GM21786 (cell line): Measurements from ENCODE around the gene PLA2G2F.

Source experiments
- ATAC-seq: cut with Tn5 transposase; IDR thresholded peaks from one replicate; pipeline ENCODE4 v1.9.1; 2021; ENCODE audit not compliant: unreplicated experiment

Gene PLA2G2F

GRCh38 chr1:20188455-20188817 is 49.3 kb downstream of the PLA2G2F start:
- ATAC-seq, result no peak

- no peak for ATAC-seq
Measured at GRCh38 chr1:20189664-20190063, 50.5 kb downstream of the PLA2G2F start.

GRCh38 chr1:20190256-20191160 is 51.4 kb downstream of the PLA2G2F start:
- no peak for ATAC-seq

DNA sequence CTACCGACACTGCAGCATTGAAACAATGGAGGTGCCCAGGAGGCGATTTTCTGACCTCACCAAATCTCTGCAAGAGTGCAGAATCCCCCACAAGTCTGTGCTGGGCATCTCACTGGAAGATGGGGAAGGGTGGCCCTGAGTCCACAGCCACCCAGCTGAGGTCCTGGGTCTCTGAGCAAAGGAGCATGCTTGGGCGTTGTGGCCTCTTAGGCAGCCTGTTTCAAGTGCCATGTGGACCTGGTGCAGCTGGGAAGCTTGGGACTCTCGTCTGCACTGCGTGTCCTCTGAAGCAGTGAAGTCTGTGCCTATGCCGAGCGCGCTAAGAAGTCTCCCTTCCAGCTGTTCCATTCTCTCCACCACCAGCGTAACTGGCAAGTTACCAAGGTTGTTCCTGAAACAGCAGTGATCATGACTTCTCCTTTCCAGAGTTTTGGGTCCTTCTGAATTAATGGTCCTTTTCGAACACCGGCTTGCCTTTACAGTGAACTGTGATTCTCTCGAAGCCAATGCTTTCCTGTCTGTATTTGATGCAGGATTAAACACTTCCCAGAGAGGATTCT is 52.2 kb downstream of the PLA2G2F start:
- no peak for ATAC-seq

- ATAC-seq, result no peak
Measured at GRCh38 chr1:20192364-20192763, 53.2 kb downstream of the PLA2G2F start.

DNA sequence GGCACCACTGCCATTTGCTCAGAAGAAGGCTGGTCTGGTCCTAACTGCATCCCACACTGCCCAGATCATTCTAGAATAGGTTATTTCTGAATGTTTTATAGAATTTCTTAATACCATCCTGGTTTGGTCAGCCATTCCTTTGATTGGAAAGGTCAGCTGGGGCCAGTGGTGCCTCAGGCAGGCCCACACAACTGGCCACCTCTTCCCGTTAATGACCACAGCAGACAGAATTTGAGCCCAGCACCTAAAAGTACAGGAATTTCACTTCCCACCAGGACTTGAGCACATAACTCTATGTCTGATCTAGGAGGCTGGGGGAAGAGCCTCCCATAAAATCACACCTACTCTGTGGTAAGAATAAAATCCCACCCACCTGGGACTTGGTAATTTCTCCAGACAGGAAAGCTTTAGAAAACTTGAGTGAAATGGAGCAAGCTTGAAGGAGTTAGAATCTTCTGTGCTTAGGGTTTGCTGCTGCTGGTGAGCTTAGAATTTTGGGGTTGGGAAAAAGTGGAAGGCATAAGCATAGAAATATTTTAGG is 53.8 kb downstream of the PLA2G2F start:
- ATAC-seq, result no peak

DNA sequence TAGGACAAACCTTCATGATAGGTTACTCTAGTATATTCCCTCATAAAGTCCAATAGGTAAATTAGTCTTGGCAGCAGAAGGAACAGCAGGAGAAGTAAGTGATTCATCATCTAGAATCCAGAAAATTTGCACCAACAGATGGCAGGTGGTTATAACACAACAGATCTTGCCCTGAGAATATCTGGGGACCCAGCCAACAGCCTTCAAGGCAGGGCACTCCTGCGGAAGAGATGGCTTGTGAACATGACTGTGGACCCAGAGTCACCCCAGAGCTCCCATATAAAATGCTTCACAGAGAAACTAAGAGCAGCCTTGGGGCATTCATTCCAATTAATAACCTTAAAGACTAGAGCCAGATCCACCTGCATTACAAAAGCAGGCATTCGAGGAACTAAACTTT is 55.1 kb downstream of the PLA2G2F start:
- no peak for ATAC-seq

DNA sequence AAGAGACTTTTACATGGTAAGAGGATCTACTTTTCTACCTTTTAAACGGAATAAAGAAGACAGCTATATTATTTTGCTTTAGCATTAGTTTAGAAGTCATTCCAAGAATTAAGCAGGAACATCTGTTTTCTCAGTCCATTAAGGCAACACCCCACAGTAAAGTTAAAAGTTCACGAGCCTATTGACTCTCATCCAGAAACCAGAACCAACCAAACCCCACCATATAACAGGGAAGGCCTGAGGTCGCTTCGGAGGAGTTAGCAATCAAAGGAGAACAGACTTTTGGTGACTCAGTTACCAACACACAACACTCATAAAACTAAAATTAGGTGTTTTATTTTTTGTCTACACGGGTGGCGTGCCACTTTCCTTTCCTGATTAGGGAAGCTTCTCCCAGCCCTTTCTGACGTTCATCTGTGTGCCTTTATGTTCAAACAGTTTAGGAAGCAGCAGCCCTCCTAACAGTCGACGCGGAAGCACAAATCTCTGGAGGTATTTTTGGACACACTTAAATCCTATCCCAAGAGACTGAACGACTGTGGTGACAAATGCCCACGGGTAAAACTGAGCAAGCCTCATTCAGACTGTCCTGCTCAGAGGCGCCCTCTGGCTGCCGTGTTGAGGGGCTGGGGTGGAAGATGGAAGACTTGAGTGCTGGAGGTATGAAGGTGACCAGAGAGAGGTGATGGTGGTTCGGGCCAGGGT is 55.8 kb downstream of the PLA2G2F start:
- ATAC-seq, result no peak

- ATAC-seq, result no peak
Measured at GRCh38 chr1:20195462-20195780, 56.3 kb downstream of the PLA2G2F start.

DNA sequence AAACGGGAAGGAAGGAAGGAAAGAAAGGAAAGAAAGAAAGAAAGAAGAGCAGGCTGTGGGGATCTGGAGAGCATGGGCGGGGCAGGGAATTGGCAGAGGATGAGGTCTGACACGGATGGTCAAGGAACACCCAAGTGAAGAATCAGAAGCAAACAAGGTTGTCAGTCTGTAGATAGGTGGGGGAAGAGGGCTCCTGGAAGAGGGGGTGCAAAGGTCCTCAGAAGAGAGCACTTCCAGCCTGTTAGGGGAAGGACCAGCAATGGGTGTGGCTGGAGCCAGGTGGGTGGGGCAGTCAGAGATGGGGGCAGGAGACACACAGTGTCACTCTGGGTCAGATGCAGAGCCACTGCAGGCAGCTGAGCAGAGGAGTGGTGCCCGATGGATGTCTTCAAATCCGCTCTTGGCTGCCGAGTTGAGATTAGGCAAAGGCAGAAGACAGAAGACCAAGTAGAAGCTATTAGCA is 58.2 kb downstream of the PLA2G2F start:
- ATAC-seq, result no peak

GRCh38 chr1:20198296-20198695 is 59.2 kb downstream of the PLA2G2F start:
- no peak for ATAC-seq

GRCh38 chr1:20198918-20199317 is 59.8 kb downstream of the PLA2G2F start:
- ATAC-seq, result no peak

- no peak for ATAC-seq
Measured at GRCh38 chr1:20199403-20199802, 60.3 kb downstream of the PLA2G2F start.

GRCh38 chr1:20199840-20200239 is 60.7 kb downstream of the PLA2G2F start:
- ATAC-seq, result no peak
